Measurements from ENCODE around the gene CBX6.

CBX6 gene

GRCh38 chr22:38832005-38832978 is 39.7 kb downstream of the CBX6 start:
- Histone ChIP-seq H3K36me3 (no peaks in the 10 kb centered on the region), H3K27ac (no peak overlapping the region), H3K9me3 (ENCODE audit: severe bottlenecking) (no peaks in the 10 kb centered on the region), H3K4me3 (ENCODE audit: low read depth, low read length) (no peak overlapping the region), H3K27me3 (ENCODE audit: insufficient read depth, low read depth, severe bottlenecking) (no peaks in the 10 kb centered on the region)
- TF ChIP-seq, protein P1, sequence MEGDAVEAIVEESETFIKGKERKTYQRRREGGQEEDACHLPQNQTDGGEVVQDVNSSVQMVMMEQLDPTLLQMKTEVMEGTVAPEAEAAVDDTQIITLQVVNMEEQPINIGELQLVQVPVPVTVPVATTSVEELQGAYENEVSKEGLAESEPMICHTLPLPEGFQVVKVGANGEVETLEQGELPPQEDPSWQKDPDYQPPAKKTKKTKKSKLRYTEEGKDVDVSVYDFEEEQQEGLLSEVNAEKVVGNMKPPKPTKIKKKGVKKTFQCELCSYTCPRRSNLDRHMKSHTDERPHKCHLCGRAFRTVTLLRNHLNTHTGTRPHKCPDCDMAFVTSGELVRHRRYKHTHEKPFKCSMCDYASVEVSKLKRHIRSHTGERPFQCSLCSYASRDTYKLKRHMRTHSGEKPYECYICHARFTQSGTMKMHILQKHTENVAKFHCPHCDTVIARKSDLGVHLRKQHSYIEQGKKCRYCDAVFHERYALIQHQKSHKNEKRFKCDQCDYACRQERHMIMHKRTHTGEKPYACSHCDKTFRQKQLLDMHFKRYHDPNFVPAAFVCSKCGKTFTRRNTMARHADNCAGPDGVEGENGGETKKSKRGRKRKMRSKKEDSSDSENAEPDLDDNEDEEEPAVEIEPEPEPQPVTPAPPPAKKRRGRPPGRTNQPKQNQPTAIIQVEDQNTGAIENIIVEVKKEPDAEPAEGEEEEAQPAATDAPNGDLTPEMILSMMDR (IDR thresholded peaks at IDR 0.05; ENCODE audit: low read depth, low read length): no peak
- DNase-seq: no peak

DNA sequence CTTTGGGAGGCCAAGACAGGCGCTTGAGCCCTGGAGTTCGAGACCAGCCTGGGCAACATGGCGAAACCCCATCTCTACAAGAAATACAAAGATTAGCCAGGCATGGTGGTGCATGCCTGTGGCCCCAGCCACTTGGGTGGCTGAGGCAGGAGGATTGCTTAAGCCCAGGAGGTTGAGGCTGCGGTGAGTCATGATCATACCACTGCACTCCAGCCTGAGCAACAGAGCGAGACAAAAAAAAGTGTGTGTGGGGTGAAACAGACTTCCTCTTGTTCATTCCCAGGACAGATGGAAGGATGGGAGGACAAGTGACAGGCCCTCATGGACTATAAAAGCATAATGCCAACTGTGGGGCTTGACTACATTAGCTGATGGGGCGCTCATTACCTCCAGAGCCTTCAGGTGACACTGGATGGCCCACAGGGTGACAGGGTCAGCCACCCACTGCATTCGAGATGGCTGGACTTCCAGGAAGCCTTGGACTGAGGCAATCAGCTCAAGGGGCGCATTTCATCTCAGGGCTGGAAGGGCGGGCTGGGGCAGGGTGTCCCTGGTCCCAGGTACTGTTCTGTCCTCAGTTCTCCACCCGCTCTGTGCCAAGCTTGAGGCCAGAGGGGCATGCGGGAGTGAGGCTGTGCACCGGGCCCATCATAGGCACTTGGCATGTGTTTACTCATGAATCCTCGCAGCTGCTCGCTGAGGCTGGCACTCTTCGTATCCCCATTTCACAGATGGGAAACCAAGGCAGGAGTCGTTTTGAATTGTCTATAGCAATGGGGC is 40.7 kb downstream of the CBX6 start:
- H3K4me3 ChIP-seq (ENCODE audit: low read depth, low read length): no peak overlapping the region
- no peaks in the 10 kb centered on the region for H3K9me3 ChIP-seq (ENCODE audit: severe bottlenecking)
- H3K27ac ChIP-seq: no peak overlapping the region
- H3K27me3 ChIP-seq (ENCODE audit: insufficient read depth, low read depth, severe bottlenecking): no peaks in the 10 kb centered on the region
- DNase-seq: no peak
- H3K36me3 ChIP-seq: no peaks in the 10 kb centered on the region
- TF ChIP-seq, protein P1 (IDR thresholded peaks at IDR 0.05; ENCODE audit: low read depth, low read length): no peak

GRCh38 chr22:38830845-38831108 is 41.2 kb downstream of the CBX6 start:
- no peaks in the 10 kb centered on the region for H3K27me3 ChIP-seq (ENCODE audit: insufficient read depth, low read depth, severe bottlenecking)
- no peaks in the 10 kb centered on the region for H3K36me3 ChIP-seq
- H3K9me3 ChIP-seq (ENCODE audit: severe bottlenecking): no peaks in the 10 kb centered on the region
- TF ChIP-seq, protein P1 (IDR thresholded peaks at IDR 0.05; ENCODE audit: low read depth, low read length): no peak
- H3K27ac ChIP-seq: no peak overlapping the region
- no peak for DNase-seq
- no peak overlapping the region for H3K4me3 ChIP-seq (ENCODE audit: low read depth, low read length)

GRCh38 chr22:38830026-38830844 is 41.8 kb downstream of the CBX6 start:
- no peak for DNase-seq
- no peaks in the 10 kb centered on the region for H3K27me3 ChIP-seq (ENCODE audit: insufficient read depth, low read depth, severe bottlenecking)
- no peak overlapping the region for H3K4me3 ChIP-seq (ENCODE audit: low read depth, low read length)
- no peaks in the 10 kb centered on the region for H3K9me3 ChIP-seq (ENCODE audit: severe bottlenecking)
- TF ChIP-seq, protein P1 (IDR thresholded peaks at IDR 0.05; ENCODE audit: low read depth, low read length): no peak
- no peak overlapping the region for H3K27ac ChIP-seq
- no peaks in the 10 kb centered on the region for H3K36me3 ChIP-seq

DNA sequence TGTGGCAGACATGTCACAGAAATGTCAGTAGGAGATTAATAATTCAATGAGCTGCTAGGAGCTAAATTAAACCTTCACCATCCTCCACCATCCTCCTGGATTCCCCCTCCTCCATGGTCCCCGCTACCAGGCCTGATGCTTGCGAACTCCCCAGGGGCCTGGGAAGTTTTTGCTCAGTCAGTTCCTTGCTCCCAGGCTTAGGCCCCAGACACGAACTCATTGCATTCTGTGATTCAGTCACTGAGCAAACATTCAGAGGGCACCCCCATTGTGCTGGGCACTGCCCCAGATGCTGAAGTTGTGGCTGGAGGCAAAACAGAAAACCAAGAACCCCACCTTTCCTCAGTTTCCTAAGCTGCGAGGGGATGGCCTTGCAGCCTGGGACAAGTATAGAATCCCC is 42.5 kb downstream of the CBX6 start:
- no peaks in the 10 kb centered on the region for H3K27me3 ChIP-seq (ENCODE audit: insufficient read depth, low read depth, severe bottlenecking)
- TF ChIP-seq, protein P1 (IDR thresholded peaks at IDR 0.05; ENCODE audit: low read depth, low read length): no peak
- no peak overlapping the region for H3K4me3 ChIP-seq (ENCODE audit: low read depth, low read length)

More for the DNA sequence above, 42.5 kb downstream of the CBX6 start:
- H3K9me3 ChIP-seq (ENCODE audit: severe bottlenecking): no peaks in the 10 kb centered on the region
- no peak overlapping the region for H3K27ac ChIP-seq
- DNase-seq: no peak
- no peaks in the 10 kb centered on the region for H3K36me3 ChIP-seq
